H1 (cell line): Measurements from ENCODE around the gene ABHD12B.

Experiments
- CHD2 ChIP-seq: IDR thresholded peaks from 2 replicates; pipeline ENCODE4 v1.6.1; 2012; ENCODE audit warnings: low read length, improper control_type of control experiment
- EP300 ChIP-seq, 2 experiments: IDR thresholded peaks; 1 replicate in 1 of 2; 2 replicates in 1 of 2; pipeline ENCODE4 v1.6.1; 2011 to 2012; ENCODE audit warnings: low read depth in 2 of 2, low read length in 2 of 2, mild to moderate bottlenecking in 2 of 2, borderline replicate concordance in 1 of 2, inconsistent platforms in 1 of 2, moderate library complexity in 1 of 2
- EZH2 ChIP-seq: fragments of 200-600 bp; sonication (generic); IDR thresholded peaks from 2 replicates; pipeline ENCODE4 v1.7.1; 2012; ENCODE audit warnings: low read depth, mild to moderate bottlenecking, moderate library complexity, low read length, inconsistent platforms; ENCODE audit not compliant: severe bottlenecking
- MAFK ChIP-seq: IDR thresholded peaks from 2 replicates; pipeline ENCODE4 v1.6.1; 2012; ENCODE audit warnings: low read depth, mild to moderate bottlenecking, improper control_type of control experiment, low read length
- POLR2A ChIP-seq, 2 experiments: IDR thresholded peaks; 1 replicate in 1 of 2; 2 replicates in 1 of 2; pipeline ENCODE4 v1.6.1; 2011; ENCODE audit warnings: low read depth in 2 of 2, low read length in 2 of 2, mild to moderate bottlenecking in 2 of 2; ENCODE audit errors: control extremely low read depth in 1 of 2
- POLR2AphosphoS5 ChIP-seq: IDR thresholded peaks from 2 replicates; pipeline ENCODE4 v1.6.1; 2011; ENCODE audit warnings: low read depth, low read length
- RBBP5 ChIP-seq: IDR thresholded peaks from 2 replicates; pipeline ENCODE4 v1.7.1; 2012; ENCODE audit warnings: low read depth, mild to moderate bottlenecking, inconsistent platforms, low read length, moderate library complexity, borderline replicate concordance
- SUZ12 ChIP-seq: fragments of 200-600 bp; sonication (generic); IDR thresholded peaks from 2 replicates; pipeline ENCODE4 v1.6.1; 2012; ENCODE audit warnings: mild to moderate bottlenecking, inconsistent platforms, low read length, moderate library complexity, mixed read lengths
- TF ChIP-seq, protein P1 (sequence below): IDR thresholded peaks from 2 replicates; pipeline ENCODE4 v1.6.1; 2011; ENCODE audit warnings: low read depth, mild to moderate bottlenecking, low read length; ENCODE audit not compliant: insufficient read depth
- TF ChIP-seq, protein P2 (sequence below), 3 experiments: IDR thresholded peaks; 1 replicate in 2 of 3; 2 replicates in 1 of 3; pipeline versions ENCODE4 v1.5.1 to v1.6.1; 2011; ENCODE audit warnings: low read length in 3 of 3, mild to moderate bottlenecking in 3 of 3, inconsistent platforms in 2 of 3, low read depth in 1 of 3, moderate library complexity in 1 of 3; ENCODE audit not compliant: insufficient read depth in 1 of 3; ENCODE audit errors: control extremely low read depth in 1 of 3

DNA sequence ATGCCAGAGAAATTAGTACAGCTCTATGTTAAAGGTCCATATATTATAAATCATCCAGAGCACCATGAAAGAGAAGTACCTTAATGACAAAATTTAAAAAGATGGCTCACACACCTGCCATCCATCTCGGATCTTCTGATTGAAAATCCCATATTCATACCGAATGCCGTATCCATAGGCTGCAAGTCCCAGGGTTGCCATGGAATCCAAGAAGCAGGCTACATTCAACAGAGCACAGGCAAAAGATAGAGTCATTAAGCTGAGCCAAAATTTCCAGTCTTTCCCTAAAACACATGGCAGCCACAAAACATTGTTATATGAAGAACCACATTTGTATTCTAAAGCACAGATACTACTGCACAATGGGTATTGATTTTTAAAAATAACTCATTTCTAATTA, 59.7 kb downstream of the ABHD12B start:
- TF ChIP-seq, protein P1, sequence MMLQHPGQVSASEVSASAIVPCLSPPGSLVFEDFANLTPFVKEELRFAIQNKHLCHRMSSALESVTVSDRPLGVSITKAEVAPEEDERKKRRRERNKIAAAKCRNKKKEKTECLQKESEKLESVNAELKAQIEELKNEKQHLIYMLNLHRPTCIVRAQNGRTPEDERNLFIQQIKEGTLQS, result no peak
- TF ChIP-seq CHD2 (no peak), POLR2A (IDR thresholded peaks at IDR 0.05; ENCODE audit: control extremely low read depth in 1 of 2, low read depth in 2 of 2, low read length in 2 of 2) (no peak), MAFK (no peak), SUZ12 (no peak), RBBP5 (no peak), EZH2 (no peak), POLR2AphosphoS5 (no peak), EP300 (IDR thresholded peaks at IDR 0.05; ENCODE audit: borderline replicate concordance in 1 of 2, low read depth in 2 of 2, low read length in 2 of 2) (no peak)
- TF ChIP-seq, protein P2, sequence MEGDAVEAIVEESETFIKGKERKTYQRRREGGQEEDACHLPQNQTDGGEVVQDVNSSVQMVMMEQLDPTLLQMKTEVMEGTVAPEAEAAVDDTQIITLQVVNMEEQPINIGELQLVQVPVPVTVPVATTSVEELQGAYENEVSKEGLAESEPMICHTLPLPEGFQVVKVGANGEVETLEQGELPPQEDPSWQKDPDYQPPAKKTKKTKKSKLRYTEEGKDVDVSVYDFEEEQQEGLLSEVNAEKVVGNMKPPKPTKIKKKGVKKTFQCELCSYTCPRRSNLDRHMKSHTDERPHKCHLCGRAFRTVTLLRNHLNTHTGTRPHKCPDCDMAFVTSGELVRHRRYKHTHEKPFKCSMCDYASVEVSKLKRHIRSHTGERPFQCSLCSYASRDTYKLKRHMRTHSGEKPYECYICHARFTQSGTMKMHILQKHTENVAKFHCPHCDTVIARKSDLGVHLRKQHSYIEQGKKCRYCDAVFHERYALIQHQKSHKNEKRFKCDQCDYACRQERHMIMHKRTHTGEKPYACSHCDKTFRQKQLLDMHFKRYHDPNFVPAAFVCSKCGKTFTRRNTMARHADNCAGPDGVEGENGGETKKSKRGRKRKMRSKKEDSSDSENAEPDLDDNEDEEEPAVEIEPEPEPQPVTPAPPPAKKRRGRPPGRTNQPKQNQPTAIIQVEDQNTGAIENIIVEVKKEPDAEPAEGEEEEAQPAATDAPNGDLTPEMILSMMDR (IDR thresholded peaks at IDR 0.05; ENCODE audit: control extremely low read depth in 1 of 3, insufficient read depth in 1 of 3, low read depth in 1 of 3, low read length in 3 of 3), result no peak
